Measurements from ENCODE around the gene GABPB2.

The GABPB2 gene

DNA sequence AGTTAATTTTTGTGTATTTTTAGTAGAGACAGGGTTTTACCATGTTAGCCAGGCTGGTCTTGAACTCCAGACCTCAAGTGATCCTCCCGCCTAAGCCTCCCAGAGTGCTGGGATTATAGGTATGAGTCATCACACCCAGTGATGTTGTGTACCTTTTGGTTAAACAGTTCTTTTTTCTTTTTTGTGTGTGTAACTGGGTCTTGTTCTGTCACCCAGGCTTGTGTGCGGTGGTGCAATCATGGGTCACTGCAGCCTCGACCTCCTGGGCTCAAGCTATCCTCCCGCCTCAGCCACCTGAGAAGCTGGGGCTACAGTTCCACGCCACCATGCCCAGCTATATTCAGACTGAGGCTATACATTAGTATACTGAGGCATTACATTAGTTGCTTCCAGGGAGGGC is 37.8 kb downstream of the GABPB2 start:
- POLR2A ChIA-PET, result no interaction called here
- TF ChIP-seq ZNF362 (tag by site-specific recombination; IDR thresholded peaks at IDR 0.05) (peak; percentile 39; the same call in 1 of the 2 replicates), TCF7L2 (IDR thresholded peaks at IDR 0.05; ENCODE audit: borderline replicate concordance, low read depth, low read length) (no peak), ZNF704 (tag by site-specific recombination; IDR thresholded peaks at IDR 0.05) (no peak), ZNF621 (tag by site-specific recombination; IDR thresholded peaks at IDR 0.05) (no peak), GFI1B (tag by site-specific recombination; IDR thresholded peaks at IDR 0.05) (no peak), ZNF2 (tag by site-specific recombination; IDR thresholded peaks at IDR 0.05) (no peak), ELK4 (IDR thresholded peaks at IDR 0.05; ENCODE audit: borderline replicate concordance, low read depth, low read length) (no peak), MYNN (tag by site-specific recombination; IDR thresholded peaks at IDR 0.05; ENCODE audit: borderline replicate concordance) (no peak), ZNF791 (tag by site-specific recombination; IDR thresholded peaks at IDR 0.05) (no peak), GLI4 (tag by site-specific recombination; IDR thresholded peaks at IDR 0.05) (no peak), KLF8 (tag by site-specific recombination; IDR thresholded peaks at IDR 0.05) (0 out of 2 replicates have a peak, but pooled peaks have one; percentile 28), GLIS2 (tag by site-specific recombination; IDR thresholded peaks at IDR 0.05) (no peak), HOXC10 (CRISPR knock-in tag; IDR thresholded peaks at IDR 0.05) (no peak), ZNF433 (tag by site-specific recombination; IDR thresholded peaks at IDR 0.05; ENCODE audit: low read depth) (no peak), ZNF548 (tag by site-specific recombination; IDR thresholded peaks at IDR 0.05) (no peak), GLIS1 (tag by site-specific recombination; IDR thresholded peaks at IDR 0.05) (peak; percentile 67), ZNF280D (tag by site-specific recombination; IDR thresholded peaks at IDR 0.05) (no peak), ZIC2 (tag by site-specific recombination; IDR thresholded peaks at IDR 0.05) (no peak), PRDM1 (tag by site-specific recombination; IDR thresholded peaks at IDR 0.05) (no peak), ZNF133 (tag by site-specific recombination; IDR thresholded peaks at IDR 0.05) (no peak), ZXDB (tag by site-specific recombination; IDR thresholded peaks at IDR 0.05) (no peak), ZNF513 (tag by site-specific recombination; IDR thresholded peaks at IDR 0.05) (no peak)
- TF ChIP-seq, protein P1, sequence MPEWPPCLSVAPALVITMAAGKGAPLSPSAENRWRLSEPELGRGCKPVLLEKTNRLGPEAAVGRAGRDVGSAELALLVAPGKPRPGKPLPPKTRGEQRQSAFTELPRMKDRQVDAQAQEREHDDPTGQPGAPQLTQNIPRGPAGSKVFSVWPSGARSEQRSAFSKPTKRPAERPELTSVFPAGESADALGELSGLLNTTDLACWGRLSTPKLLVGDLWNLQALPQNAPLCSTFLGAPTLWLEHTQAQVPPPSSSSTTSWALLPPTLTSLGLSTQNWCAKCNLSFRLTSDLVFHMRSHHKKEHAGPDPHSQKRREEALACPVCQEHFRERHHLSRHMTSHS (tag by site-specific recombination; IDR thresholded peaks at IDR 0.05), result no peak
- TF ChIP-seq, protein P2, sequence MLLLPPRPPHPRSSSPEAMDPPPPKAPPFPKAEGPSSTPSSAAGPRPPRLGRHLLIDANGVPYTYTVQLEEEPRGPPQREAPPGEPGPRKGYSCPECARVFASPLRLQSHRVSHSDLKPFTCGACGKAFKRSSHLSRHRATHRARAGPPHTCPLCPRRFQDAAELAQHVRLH (tag by site-specific recombination; IDR thresholded peaks at IDR 0.05), result no peak
- TF ChIP-seq, protein P3, sequence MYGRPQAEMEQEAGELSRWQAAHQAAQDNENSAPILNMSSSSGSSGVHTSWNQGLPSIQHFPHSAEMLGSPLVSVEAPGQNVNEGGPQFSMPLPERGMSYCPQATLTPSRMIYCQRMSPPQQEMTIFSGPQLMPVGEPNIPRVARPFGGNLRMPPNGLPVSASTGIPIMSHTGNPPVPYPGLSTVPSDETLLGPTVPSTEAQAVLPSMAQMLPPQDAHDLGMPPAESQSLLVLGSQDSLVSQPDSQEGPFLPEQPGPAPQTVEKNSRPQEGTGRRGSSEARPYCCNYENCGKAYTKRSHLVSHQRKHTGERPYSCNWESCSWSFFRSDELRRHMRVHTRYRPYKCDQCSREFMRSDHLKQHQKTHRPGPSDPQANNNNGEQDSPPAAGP (tag by site-specific recombination; IDR thresholded peaks at IDR 0.05), result 0 out of 2 replicates have a peak, but pooled peaks have one; percentile 16
- TF ChIP-seq, protein P4, sequence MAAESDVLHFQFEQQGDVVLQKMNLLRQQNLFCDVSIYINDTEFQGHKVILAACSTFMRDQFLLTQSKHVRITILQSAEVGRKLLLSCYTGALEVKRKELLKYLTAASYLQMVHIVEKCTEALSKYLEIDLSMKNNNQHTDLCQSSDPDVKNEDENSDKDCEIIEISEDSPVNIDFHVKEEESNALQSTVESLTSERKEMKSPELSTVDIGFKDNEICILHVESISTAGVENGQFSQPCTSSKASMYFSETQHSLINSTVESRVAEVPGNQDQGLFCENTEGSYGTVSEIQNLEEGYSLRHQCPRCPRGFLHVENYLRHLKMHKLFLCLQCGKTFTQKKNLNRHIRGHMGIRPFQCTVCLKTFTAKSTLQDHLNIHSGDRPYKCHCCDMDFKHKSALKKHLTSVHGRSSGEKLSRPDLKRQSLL (tag by site-specific recombination; IDR thresholded peaks at IDR 0.05), result no peak

More for the DNA sequence above, 37.8 kb downstream of the GABPB2 start:
- CTCF ChIA-PET, result no interaction called here
- no peak overlapping the region for H3K4me3 ChIP-seq (ENCODE audit: low read depth, low read length)
- no peaks in the 10 kb centered on the region for H3K9me3 ChIP-seq (ENCODE audit: control insufficient read depth, insufficient read depth, low read depth, low read length)
- no peak overlapping the region for H3K27ac ChIP-seq (ENCODE audit: extremely low read depth, low read depth, low read length)
- H3K36me3 ChIP-seq (ENCODE audit: control insufficient read depth in 2 of 2, insufficient read depth in 1 of 2, low read length in 2 of 2), result peaks cover 0 to 3% of the 10 kb centered on the region in 2 experiments; a peak in 2 of 3 replicates
- no peaks in the 10 kb centered on the region for H3K4me1 ChIP-seq (ENCODE audit: control insufficient read depth, insufficient read depth, low read length)

All from HEK293 (cell line).